ENCODE measurements around the gene STRIP2.
"Not testable (repeated sequence)": the region's sequence is repeated elsewhere in the genome, so short reads cannot be mapped to it uniquely, and the experiment has no call there.

The STRIP2 gene

DNA sequence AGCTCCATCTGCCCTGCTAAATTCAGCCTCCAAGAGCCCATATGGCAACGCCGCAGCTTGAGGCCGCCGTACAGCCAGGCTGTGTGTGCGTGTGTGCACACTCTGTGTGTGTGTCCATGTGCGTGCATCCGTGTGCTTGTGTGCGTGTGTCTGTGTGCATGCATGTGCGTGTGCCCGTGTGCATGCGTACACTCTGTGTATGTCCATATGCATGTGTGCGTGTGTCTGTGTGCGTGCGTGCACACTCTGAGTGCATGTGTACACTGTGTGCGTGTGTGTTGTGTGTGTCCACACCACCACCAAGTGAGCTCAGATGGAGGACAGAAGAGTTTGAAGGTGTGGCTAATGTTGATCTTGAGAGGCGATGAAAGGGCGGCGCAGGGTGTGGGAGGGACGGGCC, 98.1 kb downstream of the STRIP2 start:
- no peak for DNase-seq (ENCODE audit: low spot score)

DNA sequence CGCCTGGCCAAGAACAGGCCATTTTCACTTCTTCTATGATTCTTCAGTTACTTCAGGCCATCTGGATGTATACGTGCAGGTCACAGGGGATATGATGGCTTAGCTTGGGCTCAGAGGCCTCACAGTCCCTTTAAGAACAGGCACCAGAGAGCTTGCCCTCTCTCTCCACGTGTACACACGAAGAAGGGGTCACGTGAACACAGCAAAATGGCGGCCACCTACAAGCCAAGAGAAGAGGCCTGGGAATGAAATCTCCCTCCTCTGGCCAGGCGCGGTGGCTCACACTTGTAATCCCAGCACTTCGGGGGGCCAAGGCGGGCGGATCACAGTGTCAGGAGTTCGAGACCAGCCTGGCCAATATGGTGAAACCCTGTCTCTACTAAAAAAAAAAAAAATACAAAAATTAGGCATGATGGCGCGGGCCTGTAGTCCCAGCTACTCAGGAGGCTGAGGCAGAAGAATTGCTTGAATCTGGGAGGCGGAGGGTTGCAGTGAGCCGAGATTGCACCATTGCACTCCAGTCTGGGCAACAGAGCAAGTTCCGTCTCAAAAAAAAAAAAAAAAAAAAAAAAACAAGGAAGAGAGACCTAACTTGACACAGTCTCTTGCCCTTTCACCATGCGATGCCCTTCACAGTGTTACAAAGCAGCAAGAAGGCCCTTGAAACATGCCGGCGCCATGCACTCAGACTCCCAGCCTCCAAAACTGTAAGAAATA, 100.5 kb downstream of the STRIP2 start:
- DNase-seq (ENCODE audit: low spot score): not testable (repeated sequence)

DNA sequence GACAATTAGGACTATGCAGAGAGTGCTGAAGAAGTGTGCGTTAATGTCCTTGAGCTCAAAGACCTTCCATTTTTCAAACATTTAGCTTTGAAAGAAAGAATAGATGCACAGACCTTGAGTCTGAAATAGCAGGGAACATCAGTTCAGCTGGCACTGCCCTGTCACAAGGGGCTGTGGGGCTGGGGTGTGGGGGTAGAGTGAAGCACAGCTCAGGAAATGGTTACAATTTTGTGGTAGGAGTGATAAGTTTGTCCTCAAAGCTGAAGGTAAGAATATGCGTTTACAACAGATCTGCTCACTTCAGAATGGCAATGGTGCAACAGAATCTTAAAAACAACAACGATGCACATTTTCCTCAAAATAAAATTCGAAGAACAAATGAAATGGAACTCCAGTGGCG, 101.7 kb downstream of the STRIP2 start:
- no peak for DNase-seq (ENCODE audit: low spot score)

DNA sequence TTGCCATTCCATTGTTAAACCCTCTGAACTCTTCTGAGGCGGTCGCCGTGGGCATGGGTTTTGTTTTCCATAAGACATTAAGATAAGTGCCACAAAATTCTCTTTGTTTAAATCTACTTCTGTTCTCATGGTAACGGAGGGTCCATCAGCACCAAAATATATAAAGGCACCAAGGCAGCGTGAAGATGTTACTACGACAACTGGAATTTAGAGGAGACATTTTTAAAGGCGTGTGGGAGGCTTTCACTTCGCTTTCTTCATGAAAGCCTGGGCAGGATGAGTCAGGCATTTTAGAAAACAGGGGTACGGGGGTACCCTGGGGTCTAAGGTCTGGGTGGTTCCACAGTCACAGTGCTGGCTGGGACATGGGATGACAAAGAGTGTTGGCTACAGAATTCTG, 102.1 kb downstream of the STRIP2 start:
- no peak for DNase-seq (ENCODE audit: low spot score)
